ENCODE results near the gene MRC2. TPM values are rescaled to one million over a fixed set of nuclear protein-coding genes. Genes with fewer than 3 reads are reported as not detected.
"Not testable (repeated sequence)": the region's sequence is repeated elsewhere in the genome, so short reads cannot be mapped to it uniquely, and the experiment has no call there.

MRC2 gene
- polyA plus RNA-seq, 4 donors = 66.1 to 93.9 (median 70.7) TPM

GRCh38 chr17:62695093-62695738 lies 67.7 kb downstream of the MRC2 start:
- DNase-seq (ENCODE audit: low read depth in 4 of 4, low spot score in 3 of 4) = not testable (repeated sequence)

DNA sequence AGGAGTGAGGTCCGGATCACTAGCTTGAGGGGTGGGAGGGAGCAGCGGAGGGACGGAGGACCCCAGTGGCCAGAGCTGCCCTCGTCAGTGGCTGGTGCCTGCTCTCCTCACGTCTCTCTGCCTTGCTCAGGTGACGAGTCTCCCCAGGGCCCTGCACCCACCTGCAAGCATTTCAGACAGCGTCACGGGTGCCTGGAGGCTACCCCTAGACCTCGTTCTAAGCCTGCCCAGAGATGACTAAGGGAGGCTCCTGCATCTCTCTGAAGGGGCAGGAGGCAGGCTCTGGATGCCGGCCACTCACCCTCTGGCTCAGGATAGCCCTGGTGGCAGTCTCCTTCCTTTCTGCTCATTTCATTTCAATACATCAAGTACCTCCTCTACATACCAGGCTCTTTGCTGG lies 68.8 kb downstream of the MRC2 start:
- DNase-seq (ENCODE audit: low read depth in 4 of 4, low spot score in 3 of 4) = no peak

DNA sequence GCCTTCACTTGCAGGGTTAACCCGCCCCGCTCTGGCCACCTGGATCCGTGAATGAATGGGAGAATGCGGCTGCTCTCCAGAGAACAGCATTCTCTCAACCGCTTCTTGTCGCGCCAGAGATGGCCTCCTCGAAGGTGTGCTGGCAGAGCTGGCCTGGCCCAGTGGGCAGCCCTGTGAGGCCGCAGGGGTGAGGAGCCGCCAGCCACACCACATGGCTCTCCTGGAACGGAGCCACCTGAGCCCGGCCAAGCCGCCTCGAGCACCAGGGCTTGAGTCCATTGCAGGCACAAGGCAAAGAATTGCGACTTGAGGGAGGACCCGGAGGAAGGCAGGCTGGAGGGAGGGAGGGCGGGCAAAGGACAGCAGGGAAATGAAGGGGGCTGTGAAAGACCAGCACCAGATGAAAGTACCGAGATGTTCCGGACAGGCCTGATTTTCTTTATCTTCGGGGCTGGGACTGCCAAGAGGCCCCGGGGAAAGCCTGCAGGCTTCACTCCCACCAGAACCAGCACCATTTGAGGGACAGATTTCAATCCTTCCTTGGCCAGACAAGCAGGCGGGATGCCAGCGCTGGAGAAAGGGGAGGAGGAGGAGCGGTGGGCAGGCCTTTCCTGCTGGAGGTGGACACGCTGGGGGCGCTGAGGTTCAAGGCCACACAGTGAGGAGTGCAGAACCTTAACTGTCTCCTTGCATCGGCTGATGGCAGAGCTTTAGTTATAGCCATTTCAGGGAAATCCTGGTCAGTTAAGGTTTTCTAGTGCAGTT lies 69.4 kb downstream of the MRC2 start:
- no peak for DNase-seq (ENCODE audit: low read depth in 4 of 4, low spot score in 3 of 4)

DNA sequence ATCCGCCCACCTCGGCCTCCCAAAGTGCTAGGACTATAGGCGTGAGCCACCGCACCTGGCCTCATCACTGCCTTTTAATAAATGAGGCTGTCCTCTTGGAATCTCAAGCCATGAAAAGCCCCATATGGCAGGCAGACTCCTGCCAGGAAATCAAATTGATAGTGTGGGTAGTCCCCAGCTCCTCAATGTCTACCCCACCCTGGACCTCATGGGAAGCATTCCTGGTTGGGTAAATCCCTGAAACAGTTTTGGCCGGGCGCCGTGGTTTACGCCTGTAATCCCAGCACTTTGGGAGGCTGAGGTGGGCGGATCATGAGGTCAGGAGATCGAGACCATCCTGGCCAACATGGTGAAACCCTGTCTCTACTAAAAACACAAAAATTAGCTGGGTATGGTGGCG lies 71.0 kb downstream of the MRC2 start:
- DNase-seq (ENCODE audit: low read depth in 4 of 4, low spot score in 3 of 4) = not testable (repeated sequence)

- DNase-seq (ENCODE audit: low read depth in 4 of 4, low spot score in 3 of 4) = no peak
These were observed 73.7 kb downstream of the MRC2 start for GRCh38 chr17:62700964-62701705.

DNA sequence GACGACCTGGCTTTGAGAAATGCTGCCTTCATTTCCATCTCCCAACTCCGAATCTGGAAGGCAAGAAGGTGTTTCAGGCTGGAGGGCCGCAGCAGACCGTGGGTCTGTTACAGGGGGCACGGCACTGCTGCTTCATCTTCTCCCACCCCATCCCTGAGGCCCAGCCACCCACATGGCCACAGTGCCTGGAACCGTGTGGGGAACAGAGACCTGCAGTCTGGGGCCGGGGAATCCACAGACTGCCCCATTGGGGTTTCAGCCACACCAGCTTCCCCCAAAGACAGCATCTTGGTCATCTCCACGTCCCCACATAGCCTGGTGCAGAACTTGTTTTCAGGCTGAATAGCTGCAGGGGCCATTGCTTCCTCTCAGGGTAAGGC lies 74.2 kb downstream of the MRC2 start:
- DNase-seq (ENCODE audit: low read depth in 4 of 4, low spot score in 3 of 4) = no peak

DNA sequence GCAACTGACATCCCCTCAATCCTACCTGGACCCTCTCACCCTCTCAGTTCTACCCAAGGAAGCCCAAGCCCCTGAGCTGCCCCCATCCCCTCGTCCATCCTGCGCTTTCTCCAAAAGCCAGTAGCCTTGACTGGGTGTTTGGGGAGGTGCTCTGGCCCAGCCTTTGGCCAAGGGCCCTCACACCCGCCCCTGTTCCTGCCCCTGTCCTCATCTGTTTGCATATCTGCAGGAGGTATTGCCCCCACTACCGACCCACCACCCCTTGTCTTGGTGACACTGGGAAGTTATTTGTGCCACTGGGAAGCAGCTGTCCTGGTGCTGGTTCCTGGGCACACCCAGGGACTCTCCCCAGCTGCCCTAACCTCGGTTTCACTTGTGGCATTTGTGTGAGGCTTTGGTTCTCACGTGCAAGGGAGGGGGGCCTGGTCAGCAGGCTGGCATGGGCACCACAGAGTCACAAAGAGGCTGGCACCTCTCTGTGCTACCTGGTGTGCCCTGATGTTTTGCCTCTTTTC lies 75.3 kb downstream of the MRC2 start:
- no peak for DNase-seq (ENCODE audit: low read depth in 4 of 4, low spot score in 3 of 4)

DNA sequence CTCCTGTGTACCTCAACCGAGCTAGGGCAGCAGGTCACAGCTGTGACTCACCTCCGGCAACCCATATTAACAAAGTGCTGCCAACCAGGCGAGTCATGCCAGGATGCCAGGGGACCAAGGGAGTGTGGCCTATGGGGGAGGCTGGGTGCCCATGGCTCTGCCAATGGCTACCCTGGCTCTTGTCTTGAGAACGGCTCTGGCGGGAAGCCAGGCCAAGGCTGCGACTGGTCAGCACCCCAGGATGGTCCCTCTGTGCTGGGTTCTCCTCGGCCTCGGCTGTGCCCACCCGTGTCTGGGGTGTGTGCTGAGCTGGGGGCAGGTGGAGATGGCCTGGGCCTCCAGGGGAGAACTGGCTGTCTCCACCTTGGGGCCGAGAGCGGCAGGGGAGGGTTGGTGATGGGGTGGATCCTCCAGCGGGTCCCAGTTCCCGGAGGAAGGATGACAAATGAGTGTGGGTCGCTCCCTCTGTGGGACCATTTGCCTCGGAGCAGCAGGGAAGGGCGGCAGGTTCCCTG lies 75.8 kb downstream of the MRC2 start:
- no peak for DNase-seq (ENCODE audit: low read depth in 4 of 4, low spot score in 3 of 4)

- no peak for DNase-seq (ENCODE audit: low read depth in 4 of 4, low spot score in 3 of 4)
These were observed 76.4 kb downstream of the MRC2 start for GRCh38 chr17:62703776-62704380.

DNA sequence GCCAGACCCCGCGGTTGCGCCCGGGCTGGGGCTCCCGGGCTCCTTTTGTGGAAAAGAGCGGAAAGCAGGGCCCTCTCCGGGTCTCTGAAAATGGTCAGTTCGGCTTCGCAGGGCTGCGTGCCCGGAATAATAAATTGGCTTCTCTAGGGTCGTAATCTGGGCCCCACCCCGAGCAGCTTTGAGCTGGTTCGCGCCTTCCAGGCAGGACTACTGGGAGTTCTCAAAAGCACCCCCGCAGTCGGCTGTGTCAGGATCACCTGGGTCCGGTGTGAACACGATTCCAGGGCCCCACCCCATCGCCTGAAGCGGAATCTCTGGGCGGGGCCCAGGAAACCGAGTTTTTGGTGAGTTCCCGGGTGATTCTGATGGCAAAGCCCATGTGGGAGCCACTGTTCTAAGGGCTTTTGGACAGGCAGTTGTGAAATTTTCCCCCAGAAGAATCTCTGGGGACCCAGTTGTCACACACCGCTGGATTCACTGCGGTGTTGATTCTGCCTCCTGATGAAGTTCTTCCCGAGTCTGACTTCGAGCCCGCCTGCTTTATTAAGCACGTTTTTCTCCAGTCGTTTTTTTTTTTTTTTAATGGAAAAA lies 77.0 kb downstream of the MRC2 start:
- no peak for DNase-seq (ENCODE audit: low read depth in 4 of 4, low spot score in 3 of 4)

GRCh38 chr17:62705156-62705777 lies 77.8 kb downstream of the MRC2 start:
- no peak for DNase-seq (ENCODE audit: low read depth in 4 of 4, low spot score in 3 of 4)

DNA sequence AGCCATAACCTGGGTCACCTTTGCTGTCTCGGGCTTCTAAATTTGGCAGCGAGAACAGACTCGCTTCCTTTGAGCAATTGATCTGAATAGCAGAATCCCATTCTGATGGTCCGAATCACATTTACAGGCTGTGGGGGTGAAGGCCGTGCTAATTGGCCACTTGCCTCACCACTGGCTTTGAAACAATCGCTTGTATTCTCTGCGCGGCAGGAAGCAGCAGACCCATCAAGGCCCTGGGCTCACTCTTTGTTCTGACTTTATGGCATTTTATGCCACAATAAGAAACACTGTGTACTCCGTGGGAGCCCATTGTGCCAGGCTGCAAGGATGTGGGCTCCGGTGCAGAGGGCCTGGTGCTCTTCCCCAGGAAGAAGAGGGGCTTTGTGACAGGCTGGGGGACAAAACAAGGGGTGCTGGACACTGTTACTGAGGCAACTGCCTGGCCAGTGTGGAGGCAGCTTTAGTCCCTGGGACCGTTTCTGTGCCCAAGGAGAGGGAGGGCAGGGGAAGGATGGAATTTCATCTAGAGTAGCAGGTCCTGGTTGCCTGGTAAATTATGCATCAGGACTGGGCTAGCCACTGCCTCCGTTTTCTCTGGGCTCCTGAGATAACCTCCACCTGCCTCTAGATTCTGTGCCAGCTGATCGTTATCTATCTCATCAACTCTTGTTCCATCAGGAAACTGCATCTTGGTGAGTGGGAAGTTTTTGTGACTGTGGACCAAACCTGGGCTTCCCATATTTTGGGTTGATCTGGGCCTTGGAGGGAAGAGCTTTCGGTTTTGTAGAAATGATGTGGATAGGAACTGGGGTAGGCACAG lies 78.5 kb downstream of the MRC2 start:
- DNase-seq (ENCODE audit: low read depth in 4 of 4, low spot score in 3 of 4) = no peak

- no peak for DNase-seq (ENCODE audit: low read depth in 4 of 4, low spot score in 3 of 4)
These were observed 79.3 kb downstream of the MRC2 start for GRCh38 chr17:62706598-62707424.

DNA sequence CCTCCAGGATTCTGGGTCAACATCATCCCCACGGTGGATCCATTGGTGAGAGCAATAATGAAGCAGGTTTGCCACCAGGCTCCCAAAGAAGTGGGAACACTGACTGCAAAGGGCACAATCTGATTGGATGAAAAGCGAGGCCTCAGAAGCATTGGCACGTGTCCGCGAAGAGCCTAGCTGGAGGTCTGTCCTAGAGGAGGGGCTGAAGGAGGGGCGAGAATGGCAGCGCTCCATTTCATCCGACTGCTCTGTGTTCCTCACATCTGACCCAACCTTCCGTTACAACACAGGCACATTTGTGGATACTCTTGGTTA lies 79.9 kb downstream of the MRC2 start:
- no peak for DNase-seq (ENCODE audit: low read depth in 4 of 4, low spot score in 3 of 4)

- DNase-seq (ENCODE audit: low read depth in 4 of 4, low spot score in 3 of 4) = no peak
These were observed 81.1 kb downstream of the MRC2 start for GRCh38 chr17:62708587-62708986.

- no peak for DNase-seq (ENCODE audit: low read depth in 4 of 4, low spot score in 3 of 4)
These were observed 84.7 kb downstream of the MRC2 start for GRCh38 chr17:62712171-62712581.

- no peak for DNase-seq (ENCODE audit: low read depth in 4 of 4, low spot score in 3 of 4)
These were observed 85.8 kb downstream of the MRC2 start for GRCh38 chr17:62713086-62713881.

All from right renal pelvis (tissue), 4 donors.